Thyroid gland (tissue), 4 donors: ENCODE data around the gene SHROOM2. TPM values are rescaled to one million over a fixed set of nuclear protein-coding genes. Genes with fewer than 3 reads are reported as not detected.

Experiments
- DNase-seq, 2 donors: peaks; one replicate each; pipeline ENCODE4 v3.0.0-alpha.2; 2019
- H3K27ac ChIP-seq, 3 donors: fragments of 200-600 bp; sonication (generic); 1 replicate in 2 of 3; 2 replicates in 1 of 3; pipeline ENCODE4 v1.5.1; 2016 to 2019; ENCODE audit warnings: mild to moderate bottlenecking in 1 of 3, moderate library complexity in 1 of 3
- H3K27me3 ChIP-seq: fragments of 200-600 bp; sonication (generic); one replicate; pipeline ENCODE4 v1.5.1; 2019
- H3K36me3 ChIP-seq, 2 donors: fragments of 200-600 bp; sonication (generic); one replicate each; pipeline ENCODE4 v1.5.1; 2016 to 2019
- H3K4me1 ChIP-seq, 2 donors: fragments of 200-600 bp; sonication (generic); one replicate each; pipeline ENCODE4 v1.5.1; 2017 to 2019
- H3K4me3 ChIP-seq, 3 donors: fragments of 200-600 bp; sonication (generic); replicated peaks in 1 of 3; 1 replicate in 2 of 3; 2 replicates in 1 of 3; pipeline ENCODE4 v1.5.1; 2016; ENCODE audit warnings: mild to moderate bottlenecking in 1 of 3
- H3K9me3 ChIP-seq: fragments of 200-600 bp; sonication (generic); one replicate; pipeline ENCODE4 v1.5.1; 2017
- CTCF ChIP-seq, 6 experiments: fragments of 200-600 bp in 3 of 6; fragments of 450-650 bp in 3 of 6; sonication (generic) in 3 of 6; IDR thresholded peaks; one replicate each; pipeline ENCODE4 v1.5.1; 2016 to 2019; ENCODE audit warnings: antibody characterized with exemption in 6 of 6, mild to moderate bottlenecking in 2 of 6, inconsistent platforms in 1 of 6, moderate library complexity in 1 of 6
- POLR2A ChIP-seq, 2 donors: fragments of 450-650 bp; IDR thresholded peaks; one replicate each; pipeline ENCODE4 v1.6.1; 2017; ENCODE audit warnings: antibody characterized with exemption in 2 of 2, mild to moderate bottlenecking in 2 of 2, moderate library complexity in 1 of 2
- WGBS, 2 donors: methylation state at CpG; one replicate each; pipeline ENCODE4 v1.1.5; 2017; 5-methylcytosine and 5-hydroxymethylcytosine counted together
- intact Hi-C: fragments of 100-400 bp; cut with DNase I; formaldehyde crosslinking; loops from one replicate; pipeline ENCODE4 v1.15.1; 2023
- total RNA-seq, 4 donors: library from RNA; depleted of rRNA; stranded (reverse); fragments of >200 nt; gene quantifications; one replicate each; pipeline ENCODE4 v1.2.3, GENCODE V29; 2016

The SHROOM2 gene
- total RNA-seq, 4 donors from 2014 or later = 2.8 to 16.5 (median 6.1) TPM

GRCh38 chrX:9785254-9785943, 830 bp upstream of the SHROOM2 start:
- intact Hi-C loops = loop anchor here (10.0 kb wide), 1 partner anchor 339 kb away; no protein-coding TSS in a partner anchor

GRCh38 chrX:9786798-9787635, 788 bp downstream of the SHROOM2 start:
- intact Hi-C loops = loop anchor here (10.0 kb wide), 1 partner anchor 338 kb away; no protein-coding TSS in a partner anchor
- H3K9me3 ChIP-seq = no peaks in the 10 kb centered on the region
- DNase-seq = peak; percentile 35 to 46
- no peaks in the 10 kb centered on the region for H3K27me3 ChIP-seq
- TF ChIP-seq POLR2A (IDR thresholded peaks at IDR 0.05) (no peak), CTCF (IDR thresholded peaks at IDR 0.05) (no peak)
- H3K4me3 ChIP-seq = peak overlapping the region in 1 of 3 donors; percentile 37
- no peak overlapping the region for H3K27ac ChIP-seq
- WGBS, 2 donors = 22 to 24% methylated on average over 7 to 14 of the region's 45 CpGs
- no peaks in the 10 kb centered on the region for H3K36me3 ChIP-seq
- H3K4me1 ChIP-seq = peaks cover 9 to 13% of the 10 kb centered on the region in 2 donors

More at GRCh38 chrX:9785254-9785943, 830 bp upstream of the SHROOM2 start:
- Histone ChIP-seq H3K27me3 (no peaks in the 10 kb centered on the region), H3K36me3 (no peaks in the 10 kb centered on the region), H3K4me1 (peaks cover 9 to 13% of the 10 kb centered on the region in 2 donors), H3K27ac (no peak overlapping the region), H3K4me3 (peak overlapping the region in 1 of 3 donors; percentile 37), H3K9me3 (no peaks in the 10 kb centered on the region)
- no peak for TF ChIP-seq CTCF (IDR thresholded peaks at IDR 0.05)
- no peak for TF ChIP-seq POLR2A (IDR thresholded peaks at IDR 0.05)
- 57 to 100% methylated on average over 1 to 5 of the region's 58 CpGs for WGBS, 2 donors
- DNase-seq = peak in 1 of 2 donors; percentile 1

- WGBS, 2 donors = 8 to 52% methylated on average over 2 of the region's 2 CpGs
- DNase-seq = peak; percentile 49 to 65
- intact Hi-C loops = loop anchor here (10.0 kb wide), 1 partner anchor 336 kb away; no protein-coding TSS in a partner anchor
- Histone ChIP-seq H3K4me1 (peaks cover 9 to 13% of the 10 kb centered on the region in 2 donors), H3K27me3 (no peaks in the 10 kb centered on the region), H3K4me3 (no peak overlapping the region), H3K36me3 (no peaks in the 10 kb centered on the region), H3K27ac (no peak overlapping the region), H3K9me3 (no peaks in the 10 kb centered on the region)
- TF ChIP-seq CTCF (IDR thresholded peaks at IDR 0.05) (no peak), POLR2A (IDR thresholded peaks at IDR 0.05) (no peak)
These were observed 2.7 kb downstream of the SHROOM2 start for GRCh38 chrX:9788911-9789310.

GRCh38 chrX:9789555-9789954, 3.3 kb downstream of the SHROOM2 start:
- Histone ChIP-seq H3K27me3 (no peaks in the 10 kb centered on the region), H3K9me3 (no peaks in the 10 kb centered on the region), H3K36me3 (no peaks in the 10 kb centered on the region), H3K4me3 (no peak overlapping the region), H3K27ac (no peak overlapping the region), H3K4me1 (peaks cover 9 to 13% of the 10 kb centered on the region in 2 donors)
- WGBS, 2 donors = 85% methylated on average over 4 of the region's 5 CpGs; no CpG with 5 or more reads in 1 of the 2 donors
- intact Hi-C loops = loop anchor here (10.0 kb wide), 1 partner anchor 335 kb away; no protein-coding TSS in a partner anchor
- TF ChIP-seq POLR2A (IDR thresholded peaks at IDR 0.05) (no peak), CTCF (IDR thresholded peaks at IDR 0.05) (no peak)
- DNase-seq = no peak
